HG02759 (cell line): Measurements from ENCODE around the gene EMC9.

Experiments used
- ATAC-seq: cut with Tn5 transposase; IDR thresholded peaks from one replicate; pipeline ENCODE4 v1.9.1; 2021; ENCODE audit warnings: mild to moderate bottlenecking, moderate library complexity; ENCODE audit not compliant: unreplicated experiment

EMC9 gene

DNA sequence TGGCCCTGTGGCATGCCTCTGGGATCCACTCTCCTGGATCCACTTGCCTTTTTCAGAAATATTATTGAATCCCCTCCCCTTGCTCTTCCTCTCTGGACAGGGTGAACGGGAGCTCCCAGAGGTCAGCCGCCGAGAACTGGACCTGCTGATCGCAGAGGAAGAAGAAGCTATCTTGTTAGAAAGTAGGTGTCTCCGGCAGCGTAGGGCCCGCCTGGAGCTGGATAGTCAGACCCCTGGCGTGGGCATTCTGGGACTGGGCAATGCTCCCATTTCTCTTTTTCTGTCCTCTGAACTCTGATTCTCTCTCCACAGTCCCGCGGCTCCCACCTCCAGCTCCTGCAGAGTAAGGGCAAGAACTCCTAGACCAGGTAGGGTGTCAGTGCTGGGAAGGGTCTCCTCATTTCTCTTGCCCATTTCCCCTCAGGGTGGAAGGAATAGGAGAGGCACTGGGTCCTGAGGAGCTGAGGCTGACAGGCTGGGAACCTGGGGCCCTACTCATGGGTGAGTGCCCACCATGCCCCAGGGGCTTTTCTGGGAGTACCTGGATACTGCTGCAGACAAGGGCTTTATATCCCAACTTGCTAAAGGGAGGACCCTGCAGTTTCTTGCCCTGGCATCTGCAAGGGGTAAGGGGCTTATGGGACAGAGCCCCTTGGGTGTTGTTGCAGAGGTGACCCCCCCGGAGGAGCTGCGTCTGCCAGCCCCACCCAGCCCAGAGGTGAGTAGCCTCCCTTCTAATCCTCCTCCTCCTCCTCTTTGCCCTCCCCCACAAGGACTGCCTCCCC lies 35.8 kb upstream of the EMC9 start:
- ATAC-seq: no peak

DNA sequence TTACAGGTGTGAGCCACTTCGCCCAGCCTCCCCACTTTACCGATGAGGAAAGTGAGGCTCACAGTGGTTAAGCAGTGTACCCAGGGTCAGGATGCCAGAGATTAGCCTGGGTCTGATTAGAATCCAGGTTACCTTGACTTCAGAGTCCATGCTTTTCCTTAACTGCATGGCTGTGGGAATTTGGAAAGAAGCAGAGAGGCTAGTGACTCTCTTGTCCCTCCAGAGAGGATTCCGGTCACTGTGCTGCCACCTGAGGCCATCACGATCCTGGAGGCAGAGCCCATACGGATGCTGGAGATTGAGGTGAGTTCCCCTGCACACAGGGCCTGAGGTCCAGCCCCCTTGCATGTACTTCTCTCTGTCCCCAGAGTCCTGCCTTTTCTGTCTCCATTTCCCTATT lies 35.2 kb upstream of the EMC9 start:
- ATAC-seq: no peak

GRCh38 chr14:24172871-24173281 lies 31.5 kb upstream of the EMC9 start:
- ATAC-seq: no peak

DNA sequence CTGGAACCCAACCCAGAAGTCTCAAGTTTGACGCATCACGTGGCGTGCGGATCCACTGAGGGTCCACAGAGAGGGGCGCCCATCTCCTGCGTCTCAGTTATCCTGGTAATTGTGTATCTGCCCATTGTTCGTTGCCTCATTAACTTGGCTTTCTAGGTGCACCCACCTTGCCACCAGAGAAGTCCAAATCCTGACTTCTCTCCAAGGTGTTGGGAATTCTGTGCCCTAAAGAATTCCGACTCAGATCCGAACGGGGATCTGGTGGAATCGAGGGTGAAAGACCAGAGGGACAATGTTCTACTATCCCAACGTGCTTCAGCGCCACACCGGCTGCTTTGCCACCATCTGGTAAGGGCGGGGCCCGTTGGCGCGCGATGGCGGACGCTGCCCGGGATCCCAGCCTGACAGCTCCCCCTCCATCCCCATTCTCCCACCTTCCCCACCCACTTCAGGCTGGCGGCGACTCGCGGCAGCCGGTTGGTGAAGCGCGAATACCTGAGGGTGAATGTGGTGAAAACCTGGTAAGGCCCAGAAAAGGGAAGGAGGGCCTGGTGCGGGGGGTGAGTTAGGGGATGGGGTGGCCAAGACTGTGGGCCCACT lies 31.0 kb upstream of the EMC9 start:
- ATAC-seq: no peak

- peak; percentile 88 for ATAC-seq
These were observed 30.2 kb upstream of the EMC9 start, which contains the start of gene REC8 for GRCh38 chr14:24171422-24172260. Gene REC8, plus strand, starts transcription at chr14:24172080. Its CDS starts 473 bp downstream, at chr14:24172553.

DNA sequence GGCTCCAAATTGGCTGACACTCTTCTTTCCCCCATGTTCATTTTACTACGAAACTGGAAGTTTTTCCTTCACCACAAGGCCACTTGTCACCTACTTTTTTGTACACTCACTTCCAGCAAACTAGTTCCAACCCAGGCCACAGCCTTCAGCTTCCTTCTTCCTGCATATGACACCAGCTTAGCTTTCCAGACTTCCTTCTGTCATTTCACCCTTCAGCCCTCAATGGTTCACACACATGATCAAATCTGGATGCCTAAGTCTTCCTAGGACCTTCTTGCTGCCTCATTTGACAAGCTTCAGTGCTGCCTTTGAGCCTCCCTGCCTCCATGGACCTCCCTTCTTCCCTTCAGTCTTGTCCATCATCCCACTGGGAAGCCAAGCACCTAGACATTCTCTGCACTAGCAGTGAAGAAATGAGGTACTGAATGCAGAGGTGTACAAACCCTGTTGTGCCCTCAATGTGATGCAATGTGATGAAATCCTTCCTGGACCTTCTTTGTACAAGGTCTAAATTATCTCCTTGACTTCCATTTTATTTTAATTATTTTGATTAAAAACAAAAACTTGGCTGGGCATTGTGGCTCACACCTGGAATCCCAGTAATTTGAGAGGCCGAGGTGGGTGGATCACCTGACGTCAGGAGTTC lies 26.2 kb upstream of the EMC9 start:
- no peak for ATAC-seq

DNA sequence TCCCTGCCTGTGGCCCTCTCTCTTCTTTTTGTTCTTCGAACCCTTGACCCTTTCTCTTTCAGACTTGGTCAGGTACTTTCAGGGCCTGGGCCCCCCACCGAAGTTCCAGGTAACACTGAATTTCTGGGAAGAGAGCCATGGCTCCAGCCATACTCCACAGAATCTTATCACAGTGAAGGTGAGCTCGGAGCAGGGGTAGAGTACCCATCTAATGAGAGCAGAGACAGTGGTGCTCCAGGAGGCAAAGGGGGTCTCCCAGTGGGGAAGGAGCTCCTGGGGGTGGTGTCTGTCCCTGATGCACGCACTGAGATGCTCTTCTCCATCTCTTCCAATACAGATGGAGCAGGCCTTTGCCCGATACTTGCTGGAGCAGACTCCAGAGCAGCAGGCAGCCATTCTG lies 24.4 kb upstream of the EMC9 start:
- no peak for ATAC-seq

- no peak for ATAC-seq
These were observed 23.2 kb upstream of the EMC9 start for GRCh38 chr14:24164518-24164991.

DNA sequence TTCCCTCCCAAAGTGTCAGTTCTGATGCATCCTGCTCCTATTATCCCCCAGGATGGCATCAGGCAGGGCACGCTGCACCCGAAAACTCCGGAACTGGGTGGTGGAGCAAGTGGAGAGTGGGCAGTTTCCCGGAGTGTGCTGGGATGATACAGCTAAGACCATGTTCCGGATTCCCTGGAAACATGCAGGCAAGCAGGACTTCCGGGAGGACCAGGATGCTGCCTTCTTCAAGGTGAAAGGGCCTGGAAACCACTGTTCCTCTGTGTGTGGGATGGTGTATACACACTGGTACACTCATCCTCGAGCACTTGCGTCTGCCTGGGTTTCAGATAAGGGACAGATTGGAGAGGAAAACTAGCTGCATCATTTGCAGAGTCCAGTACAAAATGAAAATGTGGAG lies 20.7 kb upstream of the EMC9 start:
- ATAC-seq: no peak

DNA sequence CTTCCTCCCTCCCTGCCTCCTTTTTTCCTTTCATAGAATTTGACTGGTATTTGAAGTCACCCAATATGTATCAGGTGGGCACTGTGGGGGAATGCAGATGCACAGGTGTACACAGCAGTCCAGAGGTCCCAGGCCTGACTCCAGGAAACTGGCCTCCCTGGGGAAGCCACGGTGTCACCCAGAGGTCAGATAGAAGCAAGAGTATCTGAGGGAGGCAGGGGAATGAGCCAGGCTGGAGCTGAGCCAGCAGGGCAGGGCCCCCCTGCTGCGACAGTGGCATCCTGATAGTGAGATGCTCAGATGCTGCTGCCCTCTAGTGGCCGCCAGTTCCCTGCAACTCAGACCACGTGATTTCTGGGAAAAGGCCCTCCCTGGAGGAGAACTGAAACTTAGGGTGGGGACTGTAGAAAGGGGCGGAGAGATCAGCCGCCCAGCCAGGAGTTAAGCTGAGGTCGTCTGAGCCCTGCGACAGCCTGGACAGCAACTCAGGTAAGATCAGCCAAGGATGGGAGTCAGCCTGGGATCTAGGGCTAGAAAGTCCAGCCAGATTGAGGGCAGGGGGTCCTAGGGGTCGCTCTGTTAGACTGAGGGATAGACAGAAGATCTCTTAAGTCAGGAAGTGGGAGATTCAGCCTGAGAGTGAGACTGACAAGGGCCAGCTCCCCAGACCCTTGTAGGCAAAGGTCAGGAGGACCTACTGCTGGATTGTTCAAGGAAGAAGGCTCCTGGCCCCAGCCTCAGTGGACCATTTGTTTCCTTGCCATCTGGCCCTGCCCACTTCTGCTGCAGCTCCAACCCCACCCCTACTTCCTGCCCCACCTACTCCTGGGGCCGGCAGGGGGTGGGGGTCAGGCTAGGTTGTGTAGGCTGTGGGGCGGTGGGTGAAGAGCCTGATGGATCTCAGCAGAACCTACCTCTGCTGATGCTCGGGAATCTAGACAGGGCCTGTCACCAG lies 19.7 kb upstream of the EMC9 start, which contains the start of gene IRF9:
TSS of gene IRF9 (plus strand) at position 416 of the 955 bp plus-strand sequence. CDS start 880 bp downstream, outside the sequence.
- peak; percentile 88 for ATAC-seq

DNA sequence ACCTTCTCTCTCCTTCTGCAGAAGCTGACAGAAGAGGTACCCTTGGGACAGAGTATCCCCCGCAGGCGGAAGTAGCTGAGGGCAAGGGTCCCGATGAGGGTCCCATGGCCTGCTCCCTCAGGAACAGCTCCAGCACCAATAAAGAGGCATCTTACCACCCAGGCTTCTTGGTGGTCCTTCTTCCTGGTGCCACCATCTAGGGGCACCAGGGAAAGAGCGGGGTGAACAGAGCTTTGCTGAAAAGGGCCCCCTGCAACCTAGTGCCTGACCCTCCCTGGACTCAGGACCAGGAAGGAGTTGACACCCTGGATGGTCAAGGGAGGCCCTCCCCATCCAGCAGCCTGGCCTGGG lies 19.1 kb upstream of the EMC9 start:
- ATAC-seq: no peak

DNA sequence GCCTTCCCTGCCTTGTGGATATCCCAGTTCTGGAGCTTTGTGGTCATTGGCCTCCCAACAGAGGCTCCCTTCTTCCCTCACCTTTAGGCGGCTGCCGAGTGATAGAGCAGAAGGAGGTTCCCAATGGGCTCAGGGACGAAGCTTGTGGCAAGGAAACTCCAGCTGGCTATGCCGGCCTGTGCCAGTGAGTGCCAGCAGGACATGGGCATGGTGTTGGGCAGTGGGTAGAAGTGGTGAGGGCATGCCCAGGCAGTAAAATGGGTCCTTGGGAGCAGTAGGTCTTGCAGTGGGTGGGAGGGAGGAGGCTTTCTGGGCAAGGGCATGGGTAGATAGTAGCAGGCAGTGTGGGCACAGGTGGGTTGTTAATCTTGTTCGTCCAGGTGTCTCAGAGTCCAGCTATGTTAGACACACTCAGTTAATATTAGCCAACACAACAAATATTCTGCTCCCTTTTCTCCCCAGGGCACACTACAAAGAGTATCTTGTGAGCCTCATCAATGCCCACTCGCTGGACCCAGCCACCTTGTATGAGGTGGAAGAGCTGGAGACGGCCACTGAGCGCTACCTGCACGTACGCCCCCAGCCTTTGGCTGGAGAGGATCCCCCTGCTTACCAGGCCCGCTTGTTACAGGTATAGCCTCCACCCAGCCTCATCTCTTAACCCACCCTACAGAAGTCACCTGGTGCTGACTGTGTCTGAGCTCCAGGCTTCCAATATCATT lies 18.5 kb upstream of the EMC9 start:
- no peak for ATAC-seq

- ATAC-seq: no peak
These were observed 15.9 kb upstream of the EMC9 start for GRCh38 chr14:24157331-24157730.

DNA sequence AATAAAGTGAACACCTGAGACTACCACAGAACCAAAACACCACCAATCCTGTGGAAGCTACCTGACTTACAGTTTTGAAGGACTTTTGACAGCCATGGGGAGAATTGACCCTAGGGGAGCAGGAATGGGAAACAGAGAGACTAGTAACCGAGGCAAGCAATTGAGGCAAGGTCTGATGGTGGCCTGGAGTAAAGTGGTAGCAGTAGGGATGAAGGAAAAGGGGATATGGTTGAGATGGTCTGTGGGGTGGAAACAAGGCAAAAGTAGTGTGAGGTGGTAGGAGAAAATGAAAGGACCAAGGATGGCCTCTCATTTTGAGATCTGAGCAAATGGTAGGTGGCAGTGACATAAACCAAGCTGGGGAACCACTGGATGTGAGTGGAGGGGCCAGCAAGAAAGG lies 15.4 kb upstream of the EMC9 start:
- no peak for ATAC-seq

- no peak for ATAC-seq
These were observed 13.7 kb upstream of the EMC9 start for GRCh38 chr14:24155100-24155499.

- ATAC-seq: no peak
These were observed 10.2 kb upstream of the EMC9 start for GRCh38 chr14:24151404-24152080.

GRCh38 chr14:24150993-24151392 lies 9.6 kb upstream of the EMC9 start:
- no peak for ATAC-seq

GRCh38 chr14:24150567-24150966 lies 9.2 kb upstream of the EMC9 start:
- ATAC-seq: no peak

- no peak for ATAC-seq
These were observed 8.7 kb upstream of the EMC9 start for GRCh38 chr14:24150061-24150460.
